ENCODE data around the gene CDH8. TPM values are rescaled to one million over a fixed set of nuclear protein-coding genes. Genes with fewer than 3 reads are reported as not detected.

The CDH8 gene
- total RNA-seq, 1 donor from 2014 or later: 0.35 TPM

DNA sequence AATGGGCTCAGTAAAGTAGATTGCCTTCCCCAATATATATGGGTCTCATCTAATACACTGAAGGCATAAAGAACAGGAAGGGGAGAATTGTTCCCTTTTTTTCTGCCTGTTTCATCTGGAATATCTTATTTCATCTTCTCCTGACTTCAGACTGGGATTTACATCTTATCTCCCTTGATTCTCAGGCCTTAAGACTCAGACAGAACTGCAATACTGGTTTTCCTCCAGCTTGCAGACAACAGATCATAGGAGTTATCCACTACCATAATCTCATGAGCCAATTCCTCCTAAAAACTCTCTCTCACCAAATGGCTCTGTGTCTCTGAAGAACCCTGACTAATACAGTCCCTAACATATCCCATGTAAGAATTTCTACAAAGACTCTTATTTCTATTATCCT lies 390.7 kb downstream of the CDH8 start:
- no peak overlapping the region for H3K4me3 ChIP-seq (ENCODE audit: low read depth, low read length)
- TF ChIP-seq, protein P1, sequence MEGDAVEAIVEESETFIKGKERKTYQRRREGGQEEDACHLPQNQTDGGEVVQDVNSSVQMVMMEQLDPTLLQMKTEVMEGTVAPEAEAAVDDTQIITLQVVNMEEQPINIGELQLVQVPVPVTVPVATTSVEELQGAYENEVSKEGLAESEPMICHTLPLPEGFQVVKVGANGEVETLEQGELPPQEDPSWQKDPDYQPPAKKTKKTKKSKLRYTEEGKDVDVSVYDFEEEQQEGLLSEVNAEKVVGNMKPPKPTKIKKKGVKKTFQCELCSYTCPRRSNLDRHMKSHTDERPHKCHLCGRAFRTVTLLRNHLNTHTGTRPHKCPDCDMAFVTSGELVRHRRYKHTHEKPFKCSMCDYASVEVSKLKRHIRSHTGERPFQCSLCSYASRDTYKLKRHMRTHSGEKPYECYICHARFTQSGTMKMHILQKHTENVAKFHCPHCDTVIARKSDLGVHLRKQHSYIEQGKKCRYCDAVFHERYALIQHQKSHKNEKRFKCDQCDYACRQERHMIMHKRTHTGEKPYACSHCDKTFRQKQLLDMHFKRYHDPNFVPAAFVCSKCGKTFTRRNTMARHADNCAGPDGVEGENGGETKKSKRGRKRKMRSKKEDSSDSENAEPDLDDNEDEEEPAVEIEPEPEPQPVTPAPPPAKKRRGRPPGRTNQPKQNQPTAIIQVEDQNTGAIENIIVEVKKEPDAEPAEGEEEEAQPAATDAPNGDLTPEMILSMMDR (conservative IDR thresholded peaks at IDR 0.05; ENCODE audit: low read depth, low read length): no peak
- DNase-seq (ENCODE audit: low read depth): no peak

- DNase-seq (ENCODE audit: low read depth): no peak
- TF ChIP-seq, protein P1 (conservative IDR thresholded peaks at IDR 0.05; ENCODE audit: low read depth, low read length): no peak
- H3K4me3 ChIP-seq (ENCODE audit: low read depth, low read length): no peak overlapping the region
Observed at GRCh38 chr16:61644736-61645135, 391.5 kb downstream of the CDH8 start.

GRCh38 chr16:61617219-61617783 lies 418.9 kb downstream of the CDH8 start:
- TF ChIP-seq, protein P1 (conservative IDR thresholded peaks at IDR 0.05; ENCODE audit: low read depth, low read length): no peak
- no peak overlapping the region for H3K4me3 ChIP-seq (ENCODE audit: low read depth, low read length)
- no peak for DNase-seq (ENCODE audit: low read depth)

GRCh38 chr16:61616088-61616487 lies 420.1 kb downstream of the CDH8 start:
- DNase-seq (ENCODE audit: low read depth): no peak
- TF ChIP-seq, protein P1 (conservative IDR thresholded peaks at IDR 0.05; ENCODE audit: low read depth, low read length): no peak
- no peak overlapping the region for H3K4me3 ChIP-seq (ENCODE audit: low read depth, low read length)

DNA sequence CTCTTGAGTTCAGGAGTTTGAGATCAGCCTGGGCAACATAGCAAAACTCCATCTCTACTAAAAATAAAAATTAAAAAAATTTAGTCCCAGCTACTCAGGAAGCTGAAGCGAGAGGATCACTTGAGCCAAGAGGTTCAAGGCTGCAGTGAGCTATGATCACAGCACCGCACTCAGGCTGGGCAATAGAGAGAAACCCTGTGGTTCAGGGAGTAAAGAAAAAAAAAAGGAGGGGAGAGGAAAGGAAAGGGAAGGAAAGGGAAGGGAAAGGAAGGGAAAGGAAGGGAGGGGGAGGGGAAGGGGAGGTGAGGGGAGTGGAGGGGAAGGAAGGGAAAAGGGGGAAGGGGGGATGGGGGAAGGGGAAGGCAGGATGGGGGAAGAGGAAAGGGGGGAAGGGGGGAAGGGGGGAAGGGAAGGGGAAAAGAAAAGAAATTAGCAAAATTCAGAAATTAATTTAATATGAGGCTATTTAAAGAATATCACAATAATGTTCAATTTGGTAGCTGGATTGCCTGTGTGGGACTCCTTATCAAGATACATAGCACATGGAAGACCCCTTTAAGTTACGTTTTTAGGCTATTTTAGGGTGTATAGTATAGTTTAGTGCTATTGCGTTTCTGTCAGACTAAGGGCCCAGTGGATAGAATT lies 424.3 kb downstream of the CDH8 start:
- no peak for DNase-seq (ENCODE audit: low read depth)

DNA sequence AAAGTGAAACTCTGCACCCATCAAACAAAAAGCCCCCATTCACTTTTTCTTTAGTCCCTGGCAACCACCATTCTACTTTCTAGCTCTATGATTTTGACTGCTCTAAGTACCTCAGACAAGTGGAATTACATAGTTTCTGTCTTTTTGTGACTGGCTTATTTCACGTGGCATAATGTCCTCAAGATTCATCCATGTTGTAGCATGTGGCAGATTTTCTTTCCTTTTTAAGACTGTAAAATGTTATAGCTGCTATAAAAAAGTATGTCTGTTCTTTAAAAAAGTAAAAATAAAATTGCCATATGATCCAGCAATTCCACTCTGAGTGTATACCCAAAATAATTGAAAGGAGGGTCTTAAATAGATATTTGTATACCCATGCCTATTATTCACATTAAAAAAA lies 429.7 kb downstream of the CDH8 start:
- H3K4me3 ChIP-seq (ENCODE audit: low read depth, low read length): no peak overlapping the region
- TF ChIP-seq, protein P1 (conservative IDR thresholded peaks at IDR 0.05; ENCODE audit: low read depth, low read length): no peak
- DNase-seq (ENCODE audit: low read depth): no peak

More for the DNA sequence above, 424.3 kb downstream of the CDH8 start:
- TF ChIP-seq, protein P1 (conservative IDR thresholded peaks at IDR 0.05; ENCODE audit: low read depth, low read length): no peak
- H3K4me3 ChIP-seq (ENCODE audit: low read depth, low read length): no peak overlapping the region

All from epithelial cell of proximal tubule (primary cell).